HG03175 (cell line): ENCODE data around the gene PFDN1.
"Not testable (repeated sequence)": the region's sequence is repeated elsewhere in the genome, so short reads cannot be mapped to it uniquely, and the experiment has no call there.

Experiments used
- ATAC-seq: cut with Tn5 transposase; IDR thresholded peaks from one replicate; pipeline ENCODE4 v1.9.1; 2021; ENCODE audit warnings: mild to moderate bottlenecking, moderate library complexity; ENCODE audit not compliant: unreplicated experiment

PFDN1 gene, protein sequence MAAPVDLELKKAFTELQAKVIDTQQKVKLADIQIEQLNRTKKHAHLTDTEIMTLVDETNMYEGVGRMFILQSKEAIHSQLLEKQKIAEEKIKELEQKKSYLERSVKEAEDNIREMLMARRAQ

DNA sequence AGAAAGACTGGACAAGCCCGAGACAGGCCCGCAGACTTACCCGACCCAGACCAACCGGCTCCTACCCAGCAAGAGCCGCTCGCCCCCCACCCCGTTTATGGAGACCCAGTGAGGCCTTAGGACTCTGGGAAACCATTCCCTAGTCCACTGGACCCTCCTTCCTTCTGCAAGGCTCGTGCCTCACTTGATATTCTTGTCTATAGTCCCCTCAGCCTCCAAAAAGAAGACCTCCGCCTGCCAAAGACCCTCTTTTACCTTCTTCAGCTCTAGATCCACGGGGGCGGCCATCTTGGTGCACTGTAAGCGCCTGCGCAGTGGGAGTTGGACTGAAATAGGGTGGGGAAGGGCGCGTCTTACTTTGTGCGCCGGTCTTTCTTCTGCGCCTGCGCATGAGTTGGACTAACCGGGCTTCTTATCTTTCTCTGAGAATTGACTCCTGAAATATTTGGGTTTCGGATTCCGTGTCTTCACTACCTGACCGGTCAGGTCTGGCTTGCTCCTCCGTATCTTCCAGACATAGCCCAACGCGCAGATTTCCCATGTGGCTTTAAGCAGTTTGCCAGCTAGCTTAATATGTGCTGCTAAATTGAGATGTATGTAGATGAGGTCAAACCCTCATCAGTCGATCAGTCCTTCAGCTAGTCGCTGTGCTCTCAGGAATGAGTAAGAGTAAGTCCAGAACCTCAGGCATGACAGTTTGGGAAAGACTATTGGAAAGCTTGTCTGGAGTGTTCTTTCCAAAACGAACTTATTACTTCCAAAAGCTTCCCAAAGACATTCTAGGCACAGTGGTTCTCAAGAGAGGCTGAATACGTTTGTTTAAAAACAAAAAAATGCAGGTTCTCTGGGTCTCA lies at the start of gene PFDN1:
Gene PFDN1, minus strand, starts transcription at position 316 of the 854 bp plus-strand sequence. Its CDS starts 28 bp downstream, at position 288.
- peak; percentile 94 for ATAC-seq

DNA sequence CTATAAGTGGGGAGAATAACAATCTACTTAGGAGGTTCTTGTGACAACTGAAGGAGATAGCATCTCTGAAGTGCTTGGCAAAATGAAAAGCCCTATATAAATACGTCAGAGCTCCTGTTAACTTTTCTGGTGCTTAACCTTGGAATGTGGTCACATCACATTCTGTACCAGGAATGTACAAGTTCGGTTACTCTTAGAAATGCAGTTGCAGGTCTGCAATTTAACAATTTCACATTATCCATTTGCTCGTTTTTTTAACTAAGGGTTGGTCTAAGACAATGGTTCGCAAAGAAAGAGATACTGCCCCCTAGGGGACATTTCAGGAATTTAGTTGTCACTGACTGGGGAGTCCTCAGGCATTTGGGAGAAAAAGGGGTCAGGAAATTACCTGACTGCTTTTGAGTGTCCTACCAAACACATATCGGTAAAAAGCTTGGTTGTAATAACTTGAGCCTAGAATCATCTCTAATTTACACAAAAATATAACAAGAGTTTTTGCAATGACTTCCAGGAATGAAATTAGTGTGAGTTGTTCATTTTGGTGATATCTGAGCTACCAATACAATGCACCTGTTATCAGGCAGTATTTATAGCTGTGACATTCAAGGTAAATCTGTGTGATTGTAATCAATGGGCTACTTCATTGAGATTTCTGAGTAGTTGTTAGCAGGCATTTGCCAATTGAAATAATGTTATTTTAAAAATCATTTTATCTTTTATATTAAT lies 48.9 kb upstream of the PFDN1 start:
- ATAC-seq: peak; percentile 59

DNA sequence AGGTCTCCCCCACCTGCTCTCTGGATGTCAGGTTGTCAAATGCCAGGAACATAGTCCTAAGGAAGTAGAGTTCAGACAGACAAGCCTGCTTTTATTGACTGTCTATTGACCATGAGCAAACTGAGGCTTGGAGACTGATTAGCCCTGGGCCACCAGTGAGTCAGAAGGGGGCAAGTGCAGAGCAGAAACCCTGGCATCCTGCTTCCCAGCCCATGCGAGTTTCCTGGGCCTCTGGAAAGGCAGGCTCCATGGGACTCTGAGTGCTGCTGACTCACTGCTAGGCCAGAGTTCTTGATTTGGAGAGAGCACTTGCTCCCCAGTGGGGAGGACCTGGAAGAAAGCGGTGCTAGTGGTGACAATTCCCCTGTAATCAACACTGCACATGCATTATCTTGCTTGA lies 46.3 kb upstream of the PFDN1 start:
- no peak for ATAC-seq

DNA sequence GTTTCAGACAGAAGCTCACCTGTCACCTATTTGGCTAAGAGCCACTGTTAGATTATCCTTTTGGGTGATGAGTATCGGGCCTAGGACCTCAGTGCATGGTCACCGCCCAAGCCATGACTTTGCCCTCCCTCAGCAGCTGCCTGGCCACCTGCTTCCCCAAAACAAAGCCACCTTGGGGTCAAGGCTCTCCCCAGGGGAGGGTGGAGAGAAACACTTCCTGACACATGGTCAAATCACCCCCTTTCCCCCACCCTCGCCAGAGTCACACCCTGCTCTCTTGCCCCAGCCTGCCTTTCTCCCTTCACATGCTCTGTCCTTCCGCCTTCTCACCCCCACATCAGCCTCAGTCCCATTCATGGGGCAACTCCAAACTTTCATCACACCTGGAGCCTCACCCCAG lies 45.2 kb upstream of the PFDN1 start:
- ATAC-seq: no peak

DNA sequence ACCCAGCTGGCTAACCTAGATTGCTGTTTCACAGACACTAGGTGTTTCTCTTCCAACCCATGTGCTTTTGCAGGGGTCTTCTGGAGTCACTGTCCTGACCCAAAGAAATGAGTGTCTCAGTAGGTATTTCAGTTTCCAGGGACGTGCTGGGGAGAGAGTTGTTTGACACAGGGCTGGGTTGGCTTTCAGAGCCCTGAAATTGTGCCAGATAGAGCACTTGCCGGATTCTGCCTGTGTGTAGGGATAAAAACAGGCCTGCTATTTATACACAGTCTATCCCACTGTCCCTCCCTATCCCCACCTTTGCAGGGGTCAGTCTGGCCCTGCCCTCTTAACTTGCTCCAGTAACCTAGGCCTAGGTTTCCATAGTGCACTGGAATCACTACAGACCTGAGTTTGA lies 44.5 kb upstream of the PFDN1 start:
- no peak for ATAC-seq

DNA sequence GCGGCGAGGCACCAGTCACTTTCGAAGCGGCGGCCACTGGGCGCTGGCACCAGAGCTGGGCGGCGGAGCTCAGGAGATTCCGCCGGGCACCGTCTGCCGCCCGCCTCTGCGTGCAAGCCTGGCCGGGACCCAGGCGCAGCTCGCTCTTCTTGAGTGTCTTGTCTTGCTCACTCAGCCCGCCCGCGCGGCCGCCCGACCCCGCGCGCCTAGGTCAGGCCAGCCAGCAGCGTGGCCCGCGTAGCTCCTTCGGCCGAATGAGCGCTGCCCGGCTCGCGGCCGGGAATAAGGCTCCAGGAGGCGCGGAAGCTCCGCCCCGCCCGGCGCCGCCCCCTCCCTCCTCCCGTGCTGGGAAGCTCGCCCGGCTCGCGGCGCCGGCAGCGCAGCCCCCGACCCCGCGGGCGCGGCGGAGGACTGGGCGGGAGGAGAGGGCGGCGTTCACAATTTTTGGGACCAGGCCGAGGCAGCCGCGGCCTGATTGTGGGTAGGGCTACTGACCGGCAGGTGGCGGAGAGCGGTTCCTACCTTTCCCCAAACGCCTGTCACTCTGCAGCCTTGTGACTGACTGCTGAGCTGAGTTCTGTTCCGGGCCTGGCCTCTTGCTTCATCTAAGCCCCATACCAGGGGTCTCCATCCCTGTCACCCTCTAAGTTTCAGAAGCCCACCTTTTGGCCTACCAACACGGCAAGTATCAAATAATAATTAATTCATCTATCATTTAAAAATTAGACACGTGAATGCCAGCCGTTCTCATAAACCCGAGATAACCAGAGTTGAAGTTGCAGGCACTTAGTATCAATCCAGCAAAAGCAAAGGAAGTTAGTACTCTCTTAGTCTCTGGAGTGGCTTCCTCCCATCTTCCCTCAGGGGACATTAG lies 43.7 kb upstream of the PFDN1 start, which contains the start of gene HBEGF:
Gene HBEGF, minus strand, starts transcription at position 256 of the 874 bp plus-strand sequence. CDS start 275 bp downstream, outside the sequence.
- ATAC-seq: peak; percentile 82

DNA sequence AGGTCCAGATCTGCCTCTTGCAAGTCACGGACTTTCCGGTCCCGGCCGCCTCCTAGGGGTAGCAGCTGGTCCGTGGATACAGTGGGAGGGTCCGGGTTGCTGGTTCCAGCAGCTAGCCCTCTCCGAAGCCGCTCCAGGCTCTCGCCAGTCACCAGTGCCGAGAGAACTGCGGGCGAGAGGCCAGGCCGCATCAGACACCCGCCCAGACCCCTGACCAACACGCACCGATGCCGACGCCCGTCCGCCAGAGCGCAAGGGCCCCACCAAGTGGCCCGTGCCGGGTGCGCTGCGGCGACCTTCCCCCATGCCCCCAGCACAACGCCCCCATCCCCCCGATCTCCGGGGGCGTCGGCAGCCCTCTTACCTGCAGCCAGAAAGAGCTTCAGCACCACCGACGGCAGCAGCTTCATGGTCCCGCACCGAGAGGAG lies 43.0 kb upstream of the PFDN1 start:
- ATAC-seq: peak; percentile 24

DNA sequence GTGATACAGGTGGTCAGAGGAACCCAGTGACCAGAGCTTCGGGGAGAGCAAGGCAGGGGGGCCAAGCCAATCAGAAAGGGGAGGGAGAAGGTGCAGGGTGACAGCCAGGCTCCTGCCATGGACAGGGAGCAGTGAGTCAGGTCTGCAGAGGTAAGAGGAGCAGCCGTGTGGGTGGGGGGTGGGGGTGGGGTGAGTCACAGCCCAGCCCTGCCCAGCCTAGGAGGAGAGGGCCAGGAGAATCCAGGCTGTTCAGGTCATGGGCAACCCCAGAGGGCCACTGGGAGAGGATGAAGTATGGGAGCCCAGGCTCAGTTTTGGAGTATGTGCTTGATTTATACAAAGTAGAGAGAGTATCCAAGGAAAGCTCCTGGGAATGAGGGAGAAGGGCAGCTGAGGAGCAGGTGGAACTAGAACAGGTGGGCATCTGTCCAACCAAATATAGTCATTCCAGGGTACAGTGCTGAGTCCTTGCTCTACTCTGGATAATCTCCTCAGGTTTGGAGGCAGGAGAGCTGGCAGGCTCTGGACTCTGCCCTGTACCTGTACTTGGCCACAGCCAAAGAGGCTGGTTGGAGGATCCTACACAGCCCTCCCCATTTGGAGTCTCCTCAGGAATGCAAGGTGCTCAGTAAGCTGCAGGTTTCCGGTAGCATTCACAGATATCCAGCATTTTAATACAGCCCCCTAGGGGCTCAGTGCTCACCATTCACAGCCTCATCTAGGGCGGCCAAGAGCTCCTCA lies 42.0 kb upstream of the PFDN1 start:
- no peak for ATAC-seq

DNA sequence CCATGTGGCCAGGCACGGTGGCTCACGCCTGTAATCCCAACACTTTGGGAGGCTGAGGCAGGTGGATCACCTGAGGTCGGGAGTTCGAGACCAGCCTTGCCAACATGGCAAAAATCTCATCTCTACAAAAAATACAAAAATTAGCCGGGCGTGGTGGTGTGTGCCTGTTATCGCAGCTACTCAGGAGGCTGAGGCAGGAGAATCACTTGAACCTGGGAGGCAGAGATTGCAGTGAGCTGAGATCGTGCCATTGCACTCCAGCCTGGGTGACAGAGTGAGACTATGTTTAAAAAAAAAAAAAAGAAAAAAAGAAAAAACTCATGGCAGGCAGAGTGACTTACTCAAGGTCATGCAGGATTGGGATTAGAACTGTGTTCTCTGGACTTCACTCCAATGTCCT lies 40.9 kb upstream of the PFDN1 start:
- ATAC-seq: not testable (repeated sequence)

DNA sequence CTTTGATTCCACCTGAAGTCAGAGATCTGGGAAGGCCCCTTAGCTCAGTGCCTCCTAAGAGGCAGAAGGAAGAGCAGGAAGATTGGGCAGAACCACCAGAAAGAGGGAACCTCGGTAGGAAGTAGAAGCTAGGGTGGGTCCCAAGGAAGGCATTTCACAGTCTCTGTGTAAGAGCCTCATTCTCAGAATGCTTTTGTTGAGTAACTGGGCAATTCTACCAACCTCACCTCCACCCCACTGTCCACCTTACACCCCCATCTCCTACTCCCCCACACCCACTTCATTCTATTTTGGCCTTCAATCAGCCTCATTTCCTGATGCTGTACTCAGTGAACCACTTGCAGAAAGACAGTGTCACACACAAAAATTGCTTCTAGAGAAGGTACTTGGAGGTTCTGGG lies 40.0 kb upstream of the PFDN1 start:
- ATAC-seq: no peak

DNA sequence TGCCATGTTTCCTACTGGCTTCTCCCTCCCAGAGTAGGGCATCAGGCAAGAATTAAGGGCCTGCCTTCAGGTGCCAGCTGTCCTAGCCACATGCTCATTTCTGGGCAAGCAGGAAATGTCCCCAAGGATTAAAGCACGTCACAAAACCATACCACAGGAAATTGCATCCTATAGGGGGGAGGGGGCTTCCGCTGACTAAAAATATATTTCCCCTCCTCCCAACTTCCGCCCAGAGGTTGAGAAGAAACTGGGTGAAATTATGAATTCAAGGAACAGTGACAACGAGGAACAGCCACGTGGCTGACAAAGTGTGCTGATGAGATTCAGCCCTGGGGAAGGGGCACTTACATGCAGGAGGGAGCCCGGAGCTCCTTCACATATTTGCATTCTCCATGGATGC lies 39.4 kb upstream of the PFDN1 start:
- no peak for ATAC-seq

DNA sequence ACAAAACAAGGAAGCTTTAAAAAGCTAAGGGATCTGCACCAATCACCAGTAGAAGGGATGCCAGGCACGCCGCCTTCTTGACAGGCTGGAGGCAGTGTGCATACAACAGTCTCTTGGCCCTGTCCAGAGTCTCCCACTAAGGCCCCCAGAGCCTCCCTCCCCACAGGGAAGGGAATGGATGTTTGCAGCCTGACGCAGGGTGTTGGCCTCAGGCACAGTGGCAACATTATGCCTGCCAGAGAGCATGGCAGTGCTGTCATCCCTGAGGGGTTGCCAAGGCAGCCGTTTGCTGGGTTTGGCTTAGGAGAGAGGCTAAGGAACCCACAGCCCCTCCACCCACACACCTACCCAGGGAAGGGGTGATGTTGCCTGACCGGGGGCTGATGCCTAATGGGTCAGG lies 38.7 kb upstream of the PFDN1 start:
- ATAC-seq: no peak

DNA sequence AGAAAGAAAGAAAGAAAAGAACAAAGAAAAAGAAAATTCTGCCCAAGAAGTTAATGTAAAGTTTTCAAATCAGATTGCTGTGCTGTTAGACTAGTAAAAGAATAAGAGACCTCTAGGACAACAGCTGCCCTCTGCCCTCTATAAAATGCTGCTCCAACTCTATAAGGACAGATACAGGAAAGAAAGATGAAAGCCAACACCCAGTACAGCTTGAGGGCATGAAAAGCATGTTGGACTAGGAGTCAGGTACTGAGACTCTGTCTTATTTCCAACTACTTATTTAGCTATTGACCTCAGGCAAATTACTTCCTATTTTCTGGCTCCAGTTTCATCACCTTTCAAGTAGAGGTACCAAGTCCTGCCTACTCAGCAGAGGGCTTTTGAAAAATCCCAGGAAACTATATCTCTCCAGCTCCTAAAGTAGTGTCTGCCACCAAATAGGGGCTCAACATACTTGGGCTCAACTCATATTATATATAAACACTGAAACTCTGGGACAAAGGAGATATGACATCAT lies 37.8 kb upstream of the PFDN1 start:
- ATAC-seq: no peak

DNA sequence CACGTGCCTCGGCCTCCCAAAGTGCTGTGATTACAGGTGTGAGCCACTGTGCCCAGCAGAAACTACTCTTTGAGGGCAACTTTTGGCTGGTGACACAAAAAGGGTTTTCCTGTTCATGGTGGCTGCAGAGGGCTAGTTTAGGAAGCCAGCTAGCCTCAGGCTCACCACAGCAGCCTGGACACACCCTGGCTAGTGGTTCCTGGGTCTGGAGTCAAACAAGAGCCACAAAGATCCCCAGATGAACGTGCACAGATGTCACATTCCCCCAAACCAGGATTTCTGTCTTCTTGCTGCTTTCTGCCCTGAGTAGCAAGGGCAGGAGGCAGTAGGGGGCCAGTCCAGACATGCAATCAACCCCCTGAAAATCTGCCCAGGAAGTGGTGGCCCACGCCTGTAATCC lies 36.7 kb upstream of the PFDN1 start:
- ATAC-seq: no peak

DNA sequence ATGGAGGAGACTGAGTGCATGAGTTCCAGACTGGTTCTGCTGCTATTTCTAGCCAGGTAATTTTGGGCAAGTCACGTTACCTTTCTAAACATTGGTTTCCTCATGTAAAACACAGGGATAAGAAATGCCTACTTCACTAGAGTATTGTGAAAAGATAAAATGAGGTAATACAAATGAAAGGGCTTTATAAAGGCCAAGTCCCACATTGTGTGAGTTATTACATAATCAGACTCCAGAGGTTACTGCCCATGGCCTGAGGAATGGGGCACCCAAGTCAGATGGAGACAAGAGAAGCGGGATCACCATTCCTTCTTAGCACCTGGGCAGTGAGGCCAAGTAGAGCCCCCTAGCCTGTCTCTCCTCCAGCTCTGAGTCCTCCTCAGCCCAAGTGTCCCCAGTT lies 36.0 kb upstream of the PFDN1 start:
- ATAC-seq: no peak

DNA sequence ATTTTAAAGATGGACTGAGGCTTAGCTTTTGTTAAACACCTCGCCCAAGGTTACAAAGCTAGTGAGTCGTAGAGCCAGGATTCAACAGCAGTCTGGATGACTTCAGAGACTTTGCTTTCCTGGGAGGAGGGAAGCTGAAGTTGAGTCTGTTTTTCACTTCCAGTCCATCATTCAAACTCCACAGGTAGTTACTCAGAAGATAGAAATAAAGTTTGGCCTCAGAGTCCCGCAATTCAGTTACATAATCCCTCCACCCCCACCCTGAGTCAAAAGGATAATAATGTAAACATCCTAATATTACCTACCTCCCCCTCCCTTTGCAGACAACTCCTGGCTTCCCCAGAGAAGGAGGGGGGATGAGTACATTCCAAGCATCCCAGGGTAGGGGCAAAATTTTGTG lies 35.4 kb upstream of the PFDN1 start:
- no peak for ATAC-seq

DNA sequence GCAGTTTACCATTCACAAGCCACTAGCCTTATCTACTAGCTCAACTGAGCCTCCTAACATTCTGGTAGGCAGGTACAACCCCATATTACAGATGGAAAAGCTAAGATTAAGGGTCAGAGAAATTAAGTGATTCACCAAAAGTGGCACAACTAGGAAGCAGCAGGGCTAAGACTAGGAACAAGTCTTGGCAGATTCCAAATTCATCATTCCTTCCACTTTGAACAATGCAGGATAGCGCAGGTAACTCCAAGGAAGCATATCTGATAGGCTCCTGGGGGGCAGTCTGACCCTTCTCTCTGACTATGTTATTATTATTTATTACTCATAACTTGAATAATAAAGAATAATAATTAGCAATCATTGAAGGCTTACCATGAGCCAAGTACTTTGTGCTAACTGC lies 35.0 kb upstream of the PFDN1 start:
- ATAC-seq: no peak

DNA sequence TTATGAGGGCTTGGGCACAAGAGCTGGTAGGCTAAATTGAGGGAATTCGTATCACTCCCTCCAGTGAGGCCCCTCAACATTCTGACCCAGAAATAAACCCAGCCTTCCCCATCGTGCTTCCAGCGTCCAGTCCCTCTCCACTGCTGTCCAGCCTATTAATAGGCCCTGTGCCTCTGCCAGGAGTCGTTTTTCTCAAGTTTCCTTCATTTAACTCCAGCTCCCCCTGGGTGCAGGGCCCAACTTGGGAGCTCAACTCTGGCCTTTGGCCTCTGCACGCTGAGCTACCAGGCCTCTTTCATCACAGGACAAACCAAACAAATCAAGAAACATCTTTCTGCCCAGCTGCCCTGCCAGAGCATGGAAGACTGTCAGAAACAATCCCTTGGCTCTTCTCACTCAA lies 33.5 kb upstream of the PFDN1 start:
- no peak for ATAC-seq

DNA sequence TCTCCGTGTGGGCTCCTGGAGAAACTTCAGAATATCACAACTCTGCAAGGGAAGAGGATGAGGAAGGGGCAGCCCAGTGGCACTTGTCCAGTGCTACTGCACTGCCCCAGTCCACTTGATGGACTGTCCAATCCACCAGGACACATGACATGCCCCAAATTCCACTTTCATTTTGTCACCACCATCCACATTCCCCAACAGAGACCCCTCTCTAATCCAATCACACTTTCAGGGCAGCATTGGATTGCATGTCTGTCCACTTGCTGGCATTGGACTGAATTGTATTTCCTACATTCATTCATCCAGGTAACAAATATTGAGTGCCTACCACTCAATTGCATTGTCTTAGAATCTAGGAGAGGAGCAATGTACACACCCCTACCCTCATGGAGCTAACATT lies 28.7 kb upstream of the PFDN1 start:
- no peak for ATAC-seq
